Naive thymus-derived CD4-positive, alpha-beta T cell (primary cell): ENCODE measurements around the gene KAZALD1. TPM values are rescaled to one million over a fixed set of nuclear protein-coding genes. Genes with fewer than 3 reads are reported as not detected.

Experiments
- ATAC-seq: fragments of 150-1000 bp; cut with Tn5 transposase; 2 replicates; pipeline ENCODE4 v1.10.0; 2021; ENCODE audit warnings: mild to moderate bottlenecking, moderate library complexity
- CTCF ChIA-PET: fragments of 350-600 bp; sonication (Branson Sonifier 250); formaldehyde crosslinking; loops from one replicate; lab custom pipeline; 2021; ENCODE audit warnings: antibody characterized with exemption; lab: Charles Lee
- POLR2A ChIA-PET: fragments of 350-600 bp; sonication (Branson Sonifier 250); formaldehyde crosslinking; loops from one replicate; lab custom pipeline; 2021; ENCODE audit warnings: antibody characterized with exemption, inconsistent platforms; lab: Charles Lee
- DNase-seq, 9 donors: peaks; one replicate each; pipeline versions ENCODE4 v3.0.0 to v3.0.0-alpha.2; 2020 to 2022; ENCODE audit warnings: mixed read lengths in 1 of 9
- H3K27ac ChIP-seq: one replicate; pipeline ENCODE4 v1.7.0; 2013; ENCODE audit warnings: mild to moderate bottlenecking, low read depth, low read length, moderate library complexity
- H3K27me3 ChIP-seq, 2 donors: one replicate each; pipeline ENCODE4 v1.7.0; 2013; ENCODE audit warnings: low read length in 2 of 2, mild to moderate bottlenecking in 2 of 2, moderate library complexity in 2 of 2; ENCODE audit not compliant: control insufficient read depth in 2 of 2, insufficient read depth in 2 of 2
- H3K36me3 ChIP-seq, 3 experiments: 1 replicate in 2 of 3; 2 replicates in 1 of 3; pipeline ENCODE4 v1.7.0; 2013; ENCODE audit warnings: low read length in 3 of 3, mild to moderate bottlenecking in 3 of 3, moderate library complexity in 1 of 3; ENCODE audit not compliant: insufficient read depth in 3 of 3, control insufficient read depth in 2 of 3
- H3K4me1 ChIP-seq, 2 donors: one replicate each; pipeline ENCODE4 v1.7.0; 2013; ENCODE audit warnings: low read length in 2 of 2, mild to moderate bottlenecking in 2 of 2, moderate library complexity in 1 of 2; ENCODE audit not compliant: control insufficient read depth in 2 of 2, insufficient read depth in 2 of 2
- H3K4me3 ChIP-seq: 2 replicates; pipeline ENCODE4 v1.7.0; 2013; ENCODE audit warnings: mild to moderate bottlenecking, low read length
- H3K9me3 ChIP-seq, 3 experiments: 1 replicate in 2 of 3; 2 replicates in 1 of 3; pipeline ENCODE4 v1.7.0; 2013; ENCODE audit warnings: low read length in 3 of 3; ENCODE audit not compliant: control insufficient read depth in 2 of 3
- H3K27ac Mint-ChIP-seq, 9 donors: one replicate each; pipeline ENCODE4 v1.8.0; 2020 to 2022; ENCODE audit warnings: mixed read lengths in 9 of 9, mild to moderate bottlenecking in 8 of 9, moderate library complexity in 5 of 9, inconsistent platforms in 2 of 9
- H3K27me3 Mint-ChIP-seq, 5 donors: one replicate each; pipeline ENCODE4 v1.8.0; 2021 to 2022; ENCODE audit warnings: mixed read lengths in 5 of 5, mild to moderate bottlenecking in 1 of 5
- H3K36me3 Mint-ChIP-seq, 5 donors: one replicate each; pipeline ENCODE4 v1.8.0; 2020 to 2022; ENCODE audit warnings: mixed read lengths in 5 of 5, mild to moderate bottlenecking in 3 of 5, inconsistent platforms in 1 of 5
- H3K4me1 Mint-ChIP-seq, 7 donors: one replicate each; pipeline ENCODE4 v1.8.0; 2020 to 2022; ENCODE audit warnings: mixed read lengths in 7 of 7, mild to moderate bottlenecking in 3 of 7, inconsistent platforms in 1 of 7
- H3K4me3 Mint-ChIP-seq, 10 donors: one replicate each; pipeline ENCODE4 v1.8.0; 2020 to 2022; ENCODE audit warnings: mild to moderate bottlenecking in 10 of 10, mixed read lengths in 10 of 10, moderate library complexity in 6 of 10, inconsistent platforms in 2 of 10
- H3K9me3 Mint-ChIP-seq, 11 donors: one replicate each; pipeline ENCODE4 v1.8.0; 2020 to 2022; ENCODE audit warnings: mixed read lengths in 11 of 11, mild to moderate bottlenecking in 4 of 11, inconsistent platforms in 1 of 11, moderate library complexity in 1 of 11
- intact Hi-C, 2 donors: fragments of 100-400 bp; cut with micrococcal nuclease; formaldehyde crosslinking; loops; one replicate each; pipeline ENCODE4 v1.15.1; 2023
- polyA plus RNA-seq, 2 donors: library from polyadenylated mRNA; unstranded; fragments of 300-500 nt; fragmentation: Illumina TruSeq; gene quantifications; one replicate each; pipeline ENCODE4 v1.2.3, GENCODE V29; 2021
- total RNA-seq, 6 experiments: library from RNA in 5 of 6; stranded (reverse) in 5 of 6; gene quantifications; 1 replicate in 5 of 6; 2 replicates in 1 of 6; pipeline ENCODE4 v1.2.3 and lab custom pipeline; 2021 to 2026

Gene KAZALD1
- total and polyA plus RNA-seq, 7 experiments from 2014 or later, result 0.22 to 1.5 (median 0.29) TPM; not detected in 4

- H3K27ac ChIP-seq, result no peak overlapping the region
- ATAC-seq (peak; percentile 88), DNase-seq (peak; percentile 45 to 71 (median 59))
- peaks cover 27 to 59% (median 51%) of the 10 kb centered on the region in 5 donors for H3K27me3 Mint-ChIP-seq
- peaks cover 0 to 5% of the 10 kb centered on the region in 2 donors for H3K27me3 ChIP-seq
- H3K36me3 Mint-ChIP-seq, result no peaks in the 10 kb centered on the region
- ChIA-PET CTCF (interaction anchor here (0.5 to 10.3 kb wide), 13 partner anchors 8 to 63 kb away, joined by 3 to 204 read pairs (median 5); no protein-coding TSS in a partner anchor), POLR2A (interaction anchor here (0.7 to 1.0 kb wide), 2 partner anchors 44 to 47 kb away, joined by 3 to 6 read pairs; no protein-coding TSS in a partner anchor)
- H3K4me3 ChIP-seq, result no peak overlapping the region
- intact Hi-C loops, result loop anchor here (1.0 to 2.0 kb wide), 2 partner anchors 35 to 47 kb away; partner anchors contain the start of gene KAZALD1 (in 1 of the 2)
- H3K9me3 ChIP-seq, result no peaks in the 10 kb centered on the region
- peak overlapping the region in 1 of 9 donors; percentile 34 for H3K27ac Mint-ChIP-seq
- H3K4me3 Mint-ChIP-seq, result no peak overlapping the region
- peaks cover 0 to 4% (median 0%) of the 10 kb centered on the region in 7 donors for H3K4me1 Mint-ChIP-seq
- H3K9me3 Mint-ChIP-seq, result no peaks in the 10 kb centered on the region
- H3K4me1 ChIP-seq, result peaks cover 3 to 4% of the 10 kb centered on the region in 2 donors
- no peaks in the 10 kb centered on the region for H3K36me3 ChIP-seq
These were observed 33.9 kb downstream of the KAZALD1 start for GRCh38 chr10:101095550-101096213.

DNA sequence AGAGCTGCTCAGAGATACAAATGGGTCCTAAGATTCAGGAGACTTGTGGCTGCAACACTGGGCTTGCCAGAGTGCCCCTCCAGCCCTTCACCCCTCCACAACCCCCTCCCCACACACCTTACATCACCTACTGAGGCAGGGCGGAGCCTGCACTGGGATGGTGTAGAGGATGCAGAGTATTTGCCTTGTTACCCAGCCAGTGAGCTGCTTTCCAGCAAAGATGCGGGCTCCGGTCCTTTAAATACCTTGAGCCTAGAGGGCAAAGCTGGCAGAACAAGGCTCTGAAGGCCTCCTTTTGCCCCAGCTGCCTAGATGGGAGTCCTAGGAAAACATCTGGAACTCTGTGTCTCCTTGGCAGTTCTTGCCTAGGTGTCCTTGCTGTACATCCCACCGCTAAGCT, 34.6 kb downstream of the KAZALD1 start:
- Histone ChIP-seq H3K36me3 (no peaks in the 10 kb centered on the region), H3K9me3 (no peaks in the 10 kb centered on the region), H3K4me1 (peaks cover 3 to 4% of the 10 kb centered on the region in 2 donors), H3K4me3 (no peak overlapping the region), H3K27me3 (peaks cover 0 to 5% of the 10 kb centered on the region in 2 donors), H3K27ac (no peak overlapping the region)
- intact Hi-C loops, result no loop called here
- Mint-ChIP-seq H3K27ac (no peak overlapping the region), H3K4me3 (no peak overlapping the region), H3K9me3 (no peaks in the 10 kb centered on the region), H3K4me1 (peaks cover 0 to 4% (median 0%) of the 10 kb centered on the region in 7 donors), H3K27me3 (peaks cover 24 to 58% (median 46%) of the 10 kb centered on the region in 5 donors), H3K36me3 (no peaks in the 10 kb centered on the region)
- POLR2A ChIA-PET, result interaction anchor here (0.7 kb wide), 1 partner anchor 44 kb away, joined by 3 read pairs; no protein-coding TSS in a partner anchor
- CTCF ChIA-PET, result interaction anchor here (0.5 to 10.3 kb wide), 11 partner anchors 8 to 62 kb away, joined by 3 to 204 read pairs (median 5); no protein-coding TSS in a partner anchor
- no peak for DNase-seq
- no peak for ATAC-seq

- H3K27me3 Mint-ChIP-seq, result peaks cover 22 to 62% (median 45%) of the 10 kb centered on the region in 5 donors
- Histone ChIP-seq H3K9me3 (no peaks in the 10 kb centered on the region), H3K36me3 (no peaks in the 10 kb centered on the region), H3K4me1 (peaks cover 3 to 4% of the 10 kb centered on the region in 2 donors), H3K27ac (no peak overlapping the region), H3K4me3 (no peak overlapping the region), H3K27me3 (peaks cover 0 to 5% of the 10 kb centered on the region in 2 donors)
- intact Hi-C loops, result no loop called here
- DNase-seq (no peak), ATAC-seq (no peak)
- ChIA-PET CTCF (interaction anchor here (1.1 to 10.3 kb wide), 2 partner anchors 44 to 51 kb away, joined by 3 to 204 read pairs; no protein-coding TSS in a partner anchor), POLR2A (interaction anchor here (1.0 kb wide), 1 partner anchor 44 kb away, joined by 4 read pairs; no protein-coding TSS in a partner anchor)
- no peaks in the 10 kb centered on the region for H3K9me3 Mint-ChIP-seq
- peaks cover 0 to 4% (median 0%) of the 10 kb centered on the region in 7 donors for H3K4me1 Mint-ChIP-seq
- no peak overlapping the region for H3K4me3 Mint-ChIP-seq
- H3K36me3 Mint-ChIP-seq, result no peaks in the 10 kb centered on the region
- H3K27ac Mint-ChIP-seq, result no peak overlapping the region
These were observed 36.1 kb downstream of the KAZALD1 start for GRCh38 chr10:101097881-101098280.

- no peak for ATAC-seq
- peaks cover 3 to 4% of the 10 kb centered on the region in 2 donors for H3K4me1 ChIP-seq
- H3K27me3 Mint-ChIP-seq, result peaks cover 25 to 70% (median 48%) of the 10 kb centered on the region in 5 donors
- no peak overlapping the region for H3K27ac ChIP-seq
- no peaks in the 10 kb centered on the region for H3K9me3 Mint-ChIP-seq
- no peaks in the 10 kb centered on the region for H3K36me3 ChIP-seq
- H3K4me3 Mint-ChIP-seq, result no peak overlapping the region
- H3K9me3 ChIP-seq, result no peaks in the 10 kb centered on the region
- no peaks in the 10 kb centered on the region for H3K36me3 Mint-ChIP-seq
- no peak for DNase-seq
- no peak overlapping the region for H3K4me3 ChIP-seq
- peaks cover 0 to 5% of the 10 kb centered on the region in 2 donors for H3K27me3 ChIP-seq
- no peak overlapping the region for H3K27ac Mint-ChIP-seq
- intact Hi-C loops, result no loop called here
- peaks cover 0 to 4% (median 0%) of the 10 kb centered on the region in 7 donors for H3K4me1 Mint-ChIP-seq
- POLR2A ChIA-PET, result no interaction called here
- CTCF ChIA-PET, result interaction anchor here (2.8 to 10.3 kb wide), 2 partner anchors 42 kb away, joined by 21 to 204 read pairs; no protein-coding TSS in a partner anchor
These were observed 38.1 kb downstream of the KAZALD1 start for GRCh38 chr10:101099901-101100300.

- Mint-ChIP-seq H3K27ac (no peak overlapping the region), H3K27me3 (peaks cover 30 to 65% (median 44%) of the 10 kb centered on the region in 5 donors), H3K9me3 (no peaks in the 10 kb centered on the region), H3K4me3 (no peak overlapping the region), H3K36me3 (no peaks in the 10 kb centered on the region), H3K4me1 (no peaks in the 10 kb centered on the region)
- no peaks in the 10 kb centered on the region for H3K4me1 ChIP-seq
- H3K36me3 ChIP-seq, result no peaks in the 10 kb centered on the region
- ATAC-seq, result no peak
- POLR2A ChIA-PET, result interaction anchor here (1.1 kb wide), 1 partner anchor 40 kb away, joined by 3 read pairs; no protein-coding TSS in a partner anchor
- intact Hi-C loops, result no loop called here
- peaks cover 0 to 2% of the 10 kb centered on the region in 2 donors for H3K27me3 ChIP-seq
- DNase-seq, result no peak
- H3K9me3 ChIP-seq, result no peaks in the 10 kb centered on the region
- CTCF ChIA-PET, result interaction anchor here (0.6 to 2.8 kb wide), 3 partner anchors 40 to 484 kb away, joined by 3 to 21 read pairs (median 3); no protein-coding TSS in a partner anchor
- no peak overlapping the region for H3K27ac ChIP-seq
- no peak overlapping the region for H3K4me3 ChIP-seq
These were observed 39.6 kb downstream of the KAZALD1 start for GRCh38 chr10:101101372-101101881.

- DNase-seq, result no peak
- Histone ChIP-seq H3K9me3 (no peaks in the 10 kb centered on the region), H3K27ac (no peak overlapping the region), H3K4me3 (no peak overlapping the region), H3K27me3 (no peaks in the 10 kb centered on the region), H3K4me1 (no peaks in the 10 kb centered on the region), H3K36me3 (no peaks in the 10 kb centered on the region)
- H3K4me3 Mint-ChIP-seq, result no peak overlapping the region
- POLR2A ChIA-PET, result no interaction called here
- intact Hi-C loops, result no loop called here
- H3K9me3 Mint-ChIP-seq, result no peaks in the 10 kb centered on the region
- no peaks in the 10 kb centered on the region for H3K4me1 Mint-ChIP-seq
- no peaks in the 10 kb centered on the region for H3K36me3 Mint-ChIP-seq
- CTCF ChIA-PET, result interaction anchor here (0.6 to 2.7 kb wide), 2 partner anchors 38 to 299 kb away, joined by 3 to 11 read pairs; no protein-coding TSS in a partner anchor
- no peak overlapping the region for H3K27ac Mint-ChIP-seq
- H3K27me3 Mint-ChIP-seq, result peaks cover 37 to 65% (median 49%) of the 10 kb centered on the region in 5 donors
- no peak for ATAC-seq
These were observed 41.6 kb downstream of the KAZALD1 start for GRCh38 chr10:101103430-101103829.
